Prostate gland (tissue), 2 donors: ENCODE data around the gene USP17L13. TPM values are rescaled to one million over a fixed set of nuclear protein-coding genes. Genes with fewer than 3 reads are reported as not detected.
"Not testable (repeated sequence)": the region's sequence is repeated elsewhere in the genome, so short reads cannot be mapped to it uniquely, and the experiment has no call there.

Source experiments
- DNase-seq: peaks from one replicate; pipeline ENCODE4 v3.0.0-alpha.2; 2019; ENCODE audit warnings: low spot score
- H3K27ac ChIP-seq, 2 donors: fragments of 200-600 bp; sonication (generic); 2 replicates each; pipeline ENCODE4 v1.5.1; 2017 to 2019
- H3K27me3 ChIP-seq: fragments of 200-600 bp; sonication (generic); replicated peaks from 2 replicates; pipeline ENCODE4 v1.5.1; 2019; ENCODE audit not compliant: insufficient read depth
- H3K36me3 ChIP-seq, 2 donors: fragments of 200-600 bp; sonication (generic); 1 replicate in 1 of 2; 2 replicates in 1 of 2; pipeline versions ENCODE4 v1.5.1 to v1.8.1; 2017 to 2019
- H3K4me1 ChIP-seq: fragments of 200-600 bp; sonication (generic); replicated peaks from 2 replicates; pipeline ENCODE4 v1.5.1; 2019
- H3K4me3 ChIP-seq, 2 donors: fragments of 200-600 bp; sonication (generic); 2 replicates each; pipeline ENCODE4 v1.5.1; 2017 to 2019
- H3K9me3 ChIP-seq: fragments of 200-600 bp; sonication (generic); 2 replicates; pipeline ENCODE4 v1.5.1; 2017
- WGBS: methylation state at CpG from one replicate; pipeline ENCODE4 v1.1.5; 2018; 5-methylcytosine and 5-hydroxymethylcytosine counted together
- intact Hi-C: fragments of 100-400 bp; cut with DNase I; formaldehyde crosslinking; loops from one replicate; pipeline ENCODE4 v1.14.2; 2022
- total RNA-seq, 2 donors: library from RNA; depleted of rRNA; stranded (reverse); fragments of >200 nt; gene quantifications; one replicate each; pipeline ENCODE4 v1.1.0, GENCODE V29; 2016

Gene USP17L13, protein sequence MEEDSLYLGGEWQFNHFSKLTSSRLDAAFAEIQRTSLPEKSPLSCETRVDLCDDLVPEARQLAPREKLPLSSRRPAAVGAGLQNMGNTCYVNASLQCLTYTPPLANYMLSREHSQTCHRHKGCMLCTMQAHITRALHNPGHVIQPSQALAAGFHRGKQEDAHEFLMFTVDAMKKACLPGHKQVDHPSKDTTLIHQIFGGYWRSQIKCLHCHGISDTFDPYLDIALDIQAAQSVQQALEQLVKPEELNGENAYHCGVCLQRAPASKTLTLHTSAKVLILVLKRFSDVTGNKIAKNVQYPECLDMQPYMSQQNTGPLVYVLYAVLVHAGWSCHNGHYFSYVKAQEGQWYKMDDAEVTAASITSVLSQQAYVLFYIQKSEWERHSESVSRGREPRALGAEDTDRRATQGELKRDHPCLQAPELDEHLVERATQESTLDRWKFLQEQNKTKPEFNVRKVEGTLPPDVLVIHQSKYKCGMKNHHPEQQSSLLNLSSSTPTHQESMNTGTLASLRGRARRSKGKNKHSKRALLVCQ
- total RNA-seq = not detected

DNA sequence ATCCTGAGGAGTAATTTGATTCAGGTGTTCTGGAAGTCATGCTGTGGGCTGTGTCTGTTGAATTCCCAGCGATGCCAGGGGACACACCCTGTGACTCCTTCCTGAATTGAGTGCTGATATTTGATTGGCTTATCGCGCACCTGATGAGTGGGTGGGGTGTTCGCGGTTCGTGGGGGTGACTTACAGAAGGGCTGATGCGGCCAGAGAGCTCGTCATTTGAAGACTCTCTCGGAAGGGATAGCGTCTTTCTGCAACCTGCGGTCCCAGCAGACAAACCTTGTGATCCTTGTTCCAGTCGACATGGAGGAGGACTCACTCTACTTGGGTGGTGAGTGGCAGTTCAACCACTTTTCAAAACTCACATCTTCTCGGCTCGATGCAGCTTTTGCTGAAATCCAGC lies at the start of gene USP17L13:
TSS of gene USP17L13 (plus strand) at position 301 of the 400 bp plus-strand sequence. CDS start at position 301, 0 bp downstream.
- H3K36me3 ChIP-seq, H3K4me1 ChIP-seq, H3K27ac ChIP-seq, DNase-seq, H3K4me3 ChIP-seq, intact Hi-C loops, H3K9me3 ChIP-seq, H3K27me3 ChIP-seq: not testable (repeated sequence)
- no CpG with 5 or more reads among the region's 14 CpGs for WGBS

DNA sequence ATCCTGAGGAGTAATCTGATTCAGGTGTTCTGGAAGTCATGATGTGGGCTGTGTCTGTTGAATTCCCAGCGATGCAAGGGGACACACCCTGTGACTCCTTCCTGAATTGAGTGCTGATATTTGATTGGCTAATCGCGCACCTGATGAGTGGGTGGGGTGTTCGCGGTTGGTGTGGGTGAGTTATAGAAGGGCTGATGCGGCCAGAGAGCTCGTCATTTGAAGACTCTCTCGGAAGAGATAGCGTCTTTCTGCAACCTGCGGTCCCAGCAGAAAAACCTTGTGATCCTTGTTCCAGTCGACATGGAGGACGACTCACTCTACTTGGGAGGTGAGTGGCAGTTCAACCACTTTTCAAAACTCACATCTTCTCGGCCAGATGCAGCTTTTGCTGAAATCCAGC lies 14.3 kb upstream of the USP17L13 start, which contains the start of gene USP17L10:
TSS of gene USP17L10 (plus strand) at position 301 of the 400 bp plus-strand sequence. CDS start at position 301, 0 bp downstream.
- H3K36me3 ChIP-seq, H3K4me3 ChIP-seq, intact Hi-C loops, H3K27ac ChIP-seq, H3K4me1 ChIP-seq, H3K9me3 ChIP-seq, DNase-seq, H3K27me3 ChIP-seq: not testable (repeated sequence)
- no CpG with 5 or more reads among the region's 13 CpGs for WGBS

DNA sequence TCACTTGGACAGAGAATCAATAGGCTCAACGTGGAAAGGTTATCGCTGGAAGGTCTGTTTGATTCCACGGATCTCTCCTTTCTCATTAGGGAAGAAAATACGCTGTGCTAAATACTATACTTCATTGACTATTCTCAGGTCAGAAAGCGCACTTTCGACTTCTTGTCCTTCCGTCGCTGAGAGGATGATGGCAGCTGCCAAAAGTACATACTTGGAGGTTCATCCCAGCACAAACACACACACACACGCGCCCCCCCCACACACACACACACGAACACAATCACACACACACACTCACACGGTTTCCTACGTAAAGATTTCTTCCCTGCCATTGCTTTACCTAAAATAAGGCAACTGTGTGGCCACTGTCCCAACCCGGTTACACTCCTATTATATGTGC lies 10.0 kb upstream of the USP17L13 start:
- H3K4me3 ChIP-seq, H3K9me3 ChIP-seq, H3K4me1 ChIP-seq, intact Hi-C loops, H3K36me3 ChIP-seq, H3K27me3 ChIP-seq, H3K27ac ChIP-seq: not testable (repeated sequence)
- 76% methylated on average over 9 of the region's 14 CpGs for WGBS
- DNase-seq = peak; percentile 2

GRCh38 chr4:9215105-9215504 lies 9.6 kb upstream of the USP17L13 start, which contains the start of gene USP17L11:
Gene USP17L11 (plus strand): TSS chr4:9215405. CDS start chr4:9215405, 0 bp downstream.
- DNase-seq, H3K36me3 ChIP-seq, H3K27ac ChIP-seq, H3K9me3 ChIP-seq, intact Hi-C loops, H3K4me1 ChIP-seq, H3K4me3 ChIP-seq, H3K27me3 ChIP-seq: not testable (repeated sequence)
- no CpG with 5 or more reads among the region's 14 CpGs for WGBS

DNA sequence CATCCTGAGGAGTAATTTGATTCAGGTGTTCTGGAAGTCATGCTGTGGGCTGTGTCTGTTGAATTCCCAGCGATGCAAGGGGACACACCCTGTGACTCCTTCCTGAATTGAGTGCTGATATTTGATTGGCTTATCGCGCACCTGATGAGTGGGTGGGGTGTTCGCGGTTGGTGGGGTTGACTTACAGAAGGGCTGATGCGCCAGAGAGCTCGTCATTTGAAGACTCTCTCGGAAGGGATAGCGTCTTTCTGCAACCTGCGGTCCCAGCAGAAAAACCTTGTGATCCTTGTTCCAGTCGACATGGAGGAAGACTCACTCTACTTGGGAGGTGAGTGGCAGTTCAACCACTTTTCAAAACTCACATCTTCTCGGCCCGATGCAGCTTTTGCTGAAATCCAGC lies 4.8 kb upstream of the USP17L13 start, which contains the start of gene USP17L12:
TSS of gene USP17L12 (plus strand) at position 301 of the 400 bp plus-strand sequence. CDS start at position 301, 0 bp downstream.
- intact Hi-C loops, H3K4me3 ChIP-seq: not testable (repeated sequence)
- WGBS = no CpG with 5 or more reads among the region's 13 CpGs

DNA sequence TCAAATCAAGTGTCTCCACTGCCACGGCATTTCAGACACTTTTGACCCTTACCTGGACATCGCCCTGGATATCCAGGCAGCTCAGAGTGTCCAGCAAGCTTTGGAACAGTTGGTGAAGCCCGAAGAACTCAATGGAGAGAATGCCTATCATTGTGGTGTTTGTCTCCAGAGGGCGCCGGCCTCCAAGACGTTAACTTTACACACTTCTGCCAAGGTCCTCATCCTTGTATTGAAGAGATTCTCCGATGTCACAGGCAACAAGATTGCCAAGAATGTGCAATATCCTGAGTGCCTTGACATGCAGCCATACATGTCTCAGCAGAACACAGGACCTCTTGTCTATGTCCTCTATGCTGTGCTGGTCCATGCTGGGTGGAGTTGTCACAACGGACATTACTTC lies 5.6 kb downstream of the USP17L13 start:
- 92% methylated on average over 5 of the region's 8 CpGs for WGBS
- not testable (repeated sequence) for H3K27ac ChIP-seq, H3K4me1 ChIP-seq

More for the DNA sequence above, 4.8 kb upstream of the USP17L13 start, which contains the start of gene USP17L12:
- not testable (repeated sequence) for H3K27me3 ChIP-seq, H3K4me1 ChIP-seq, H3K27ac ChIP-seq, H3K36me3 ChIP-seq, H3K9me3 ChIP-seq, DNase-seq

GRCh38 chr4:9234085-9234484 lies 9.4 kb downstream of the USP17L13 start, which contains the start of gene USP17L15:
Gene USP17L15 (plus strand): TSS chr4:9234385. CDS start chr4:9234385, 0 bp downstream.
- H3K27me3 ChIP-seq, H3K4me1 ChIP-seq, DNase-seq, H3K27ac ChIP-seq, H3K9me3 ChIP-seq, H3K4me3 ChIP-seq, intact Hi-C loops, H3K36me3 ChIP-seq: not testable (repeated sequence)
- no CpG with 5 or more reads among the region's 15 CpGs for whole genome bisulfite sequencing

More for the DNA sequence above, 5.6 kb downstream of the USP17L13 start:
- H3K4me3 ChIP-seq, intact Hi-C loops, H3K27me3 ChIP-seq, H3K9me3 ChIP-seq, H3K36me3 ChIP-seq: not testable (repeated sequence)
- DNase-seq = peak; percentile 2

DNA sequence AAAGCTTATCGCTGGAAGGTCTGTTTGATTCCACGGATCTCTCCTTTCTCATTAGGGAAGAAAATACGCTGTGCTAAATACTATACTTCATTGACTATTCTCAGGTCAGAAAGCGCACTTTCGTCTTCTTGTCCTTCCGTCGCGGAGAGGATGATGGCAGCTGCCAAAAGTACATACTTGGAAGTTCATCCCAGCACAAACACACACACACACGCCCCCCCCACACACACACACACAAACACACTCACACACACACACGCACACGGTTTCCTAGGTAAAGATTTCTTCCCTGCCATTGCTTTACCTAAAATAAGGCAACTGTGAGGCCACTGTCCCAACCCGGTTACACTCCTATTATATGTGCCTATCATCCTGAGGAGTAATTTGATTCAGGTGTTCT lies 13.8 kb downstream of the USP17L13 start:
- H3K4me3 ChIP-seq, H3K36me3 ChIP-seq, H3K9me3 ChIP-seq, H3K4me1 ChIP-seq, DNase-seq, H3K27me3 ChIP-seq, H3K27ac ChIP-seq, intact Hi-C loops: not testable (repeated sequence)
- WGBS = no CpG with 5 or more reads among the region's 12 CpGs

GRCh38 chr4:9243579-9243978 lies 18.9 kb downstream of the USP17L13 start, which contains the start of gene USP17L17:
Gene USP17L17 (plus strand): TSS chr4:9243879. CDS start chr4:9243879, 0 bp downstream.
- H3K27me3 ChIP-seq, H3K4me1 ChIP-seq, DNase-seq, intact Hi-C loops, H3K27ac ChIP-seq, H3K36me3 ChIP-seq, H3K4me3 ChIP-seq, H3K9me3 ChIP-seq: not testable (repeated sequence)
- 93% methylated on average over 14 of the region's 14 CpGs for WGBS

DNA sequence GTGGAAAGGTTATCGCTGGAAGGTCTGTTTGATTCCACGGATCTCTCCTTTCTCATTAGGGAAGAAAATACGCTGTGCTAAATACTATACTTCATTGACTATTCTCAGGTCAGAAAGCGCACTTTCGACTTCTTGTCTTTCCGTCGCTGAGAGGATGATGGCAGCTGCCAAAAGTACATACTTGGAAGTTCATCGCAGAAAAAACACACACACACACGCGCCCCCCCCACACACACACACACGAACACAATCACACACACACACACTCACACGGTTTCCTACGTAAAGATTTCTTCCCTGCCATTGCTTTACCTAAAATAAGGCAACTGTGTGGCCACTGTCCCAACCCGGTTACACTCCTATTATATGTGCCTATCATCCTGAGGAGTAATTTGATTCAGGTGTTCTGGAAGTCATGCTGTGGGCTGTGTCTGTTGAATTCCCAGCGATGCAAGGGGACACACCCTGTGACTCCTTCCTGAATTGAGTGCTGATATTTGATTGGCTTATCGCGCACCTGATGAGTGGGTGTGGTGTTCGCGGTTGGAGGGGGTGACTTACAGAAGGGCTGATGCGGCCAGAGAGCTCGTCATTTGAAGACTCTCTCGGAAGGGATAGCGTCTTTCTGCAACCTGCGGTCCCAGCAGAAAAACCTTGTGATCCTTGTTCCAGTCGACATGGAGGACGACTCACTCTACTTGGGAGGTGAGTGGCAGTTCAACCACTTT lies 23.4 kb downstream of the USP17L13 start, which contains the start of gene USP17L18:
TSS of gene USP17L18 (plus strand) at position 678 of the 728 bp plus-strand sequence. CDS start at position 678, 0 bp downstream.
- H3K4me1 ChIP-seq, H3K27me3 ChIP-seq, H3K36me3 ChIP-seq, H3K27ac ChIP-seq, H3K4me3 ChIP-seq, intact Hi-C loops, H3K9me3 ChIP-seq: not testable (repeated sequence)
- peak; percentile 8 for DNase-seq
- 95% methylated on average over 16 of the region's 26 CpGs for WGBS

- intact Hi-C loops, H3K27ac ChIP-seq, H3K4me3 ChIP-seq, H3K4me1 ChIP-seq, H3K36me3 ChIP-seq, H3K27me3 ChIP-seq, DNase-seq, H3K9me3 ChIP-seq: not testable (repeated sequence)
- no CpG with 5 or more reads among the region's 13 CpGs for WGBS
Observed at GRCh38 chr4:9253078-9253477, 28.4 kb downstream of the USP17L13 start, which contains the start of gene USP17L19. Gene USP17L19 (plus strand): TSS chr4:9253378. CDS start chr4:9253378, 0 bp downstream.

DNA sequence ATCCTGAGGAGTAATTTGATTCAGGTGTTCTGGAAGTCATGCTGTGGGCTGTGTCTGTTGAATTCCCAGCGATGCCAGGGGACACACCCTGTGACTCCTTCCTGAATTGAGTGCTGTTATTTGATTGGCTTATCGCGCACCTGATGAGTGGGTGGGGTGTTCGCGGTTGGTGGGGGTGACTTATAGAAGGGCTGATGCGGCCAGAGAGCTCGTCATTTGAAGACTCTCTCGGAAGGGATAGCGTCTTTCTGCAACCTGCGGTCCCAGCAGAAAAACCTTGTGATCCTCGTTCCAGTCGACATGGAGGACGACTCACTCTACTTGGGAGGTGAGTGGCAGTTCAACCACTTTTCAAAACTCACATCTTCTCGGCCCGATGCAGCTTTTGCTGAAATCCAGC lies 33.1 kb downstream of the USP17L13 start, which contains the start of gene USP17L20:
TSS of gene USP17L20 (plus strand) at position 301 of the 400 bp plus-strand sequence. CDS start at position 301, 0 bp downstream.
- H3K27ac ChIP-seq, DNase-seq, H3K27me3 ChIP-seq, intact Hi-C loops, H3K9me3 ChIP-seq, H3K36me3 ChIP-seq, H3K4me3 ChIP-seq, H3K4me1 ChIP-seq: not testable (repeated sequence)
- WGBS = no CpG with 5 or more reads among the region's 15 CpGs
